ENCODE measurements around the gene NUAK1. TPM values are rescaled to one million over a fixed set of nuclear protein-coding genes. Genes with fewer than 3 reads are reported as not detected.

NUAK1 gene
- total and polyA plus RNA-seq, 2 experiments from 2014 or later = 5.4 to 16.9 TPM

- no peak overlapping the region for H3K4me3 ChIP-seq
- H3F3A ChIP-seq (replicated peaks; ENCODE audit: low read depth) = no peaks in the 10 kb centered on the region
- DNase-seq (ENCODE audit: low spot score) (no peak), ATAC-seq (no peak)
- H3K4me2 ChIP-seq = no peak overlapping the region
- H4K20me1 ChIP-seq (replicated peaks; ENCODE audit: insufficient read depth) = no peaks in the 10 kb centered on the region
- no peaks in the 10 kb centered on the region for H3K36me3 ChIP-seq (ENCODE audit: insufficient read depth)
- no peak overlapping the region for H2AFZ ChIP-seq
- H3K79me2 ChIP-seq (replicated peaks; ENCODE audit: insufficient read depth) = no peaks in the 10 kb centered on the region
- TF ChIP-seq REST (IDR thresholded peaks at IDR 0.05; ENCODE audit: unreplicated experiment) (no peak), STAT1 (IDR thresholded peaks at IDR 0.05; ENCODE audit: unreplicated experiment) (no peak), NANOG (IDR thresholded peaks at IDR 0.05; ENCODE audit: borderline replicate concordance) (no peak), POLR2AphosphoS5 (IDR thresholded peaks at IDR 0.05; ENCODE audit: low read depth) (no peak), CREB1 (CRISPR knock-in tag; IDR thresholded peaks at IDR 0.05; ENCODE audit: low read depth) (no peak), JUNB (IDR thresholded peaks at IDR 0.05; ENCODE audit: unreplicated experiment) (no peak), EZH2 (IDR thresholded peaks at IDR 0.05; ENCODE audit: low read depth, unreplicated experiment) (no peak), ZNF114 (CRISPR knock-in tag; IDR thresholded peaks at IDR 0.05) (no peak), EZH2phosphoT487 (IDR thresholded peaks at IDR 0.05; ENCODE audit: unreplicated experiment) (no peak), ZNF331 (CRISPR knock-in tag; IDR thresholded peaks at IDR 0.05; ENCODE audit: low read depth) (no peak)
- TF ChIP-seq, protein P1, sequence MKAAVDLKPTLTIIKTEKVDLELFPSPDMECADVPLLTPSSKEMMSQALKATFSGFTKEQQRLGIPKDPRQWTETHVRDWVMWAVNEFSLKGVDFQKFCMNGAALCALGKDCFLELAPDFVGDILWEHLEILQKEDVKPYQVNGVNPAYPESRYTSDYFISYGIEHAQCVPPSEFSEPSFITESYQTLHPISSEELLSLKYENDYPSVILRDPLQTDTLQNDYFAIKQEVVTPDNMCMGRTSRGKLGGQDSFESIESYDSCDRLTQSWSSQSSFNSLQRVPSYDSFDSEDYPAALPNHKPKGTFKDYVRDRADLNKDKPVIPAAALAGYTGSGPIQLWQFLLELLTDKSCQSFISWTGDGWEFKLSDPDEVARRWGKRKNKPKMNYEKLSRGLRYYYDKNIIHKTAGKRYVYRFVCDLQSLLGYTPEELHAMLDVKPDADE (IDR thresholded peaks at IDR 0.05) = no peak
- TF ChIP-seq, protein P2, sequence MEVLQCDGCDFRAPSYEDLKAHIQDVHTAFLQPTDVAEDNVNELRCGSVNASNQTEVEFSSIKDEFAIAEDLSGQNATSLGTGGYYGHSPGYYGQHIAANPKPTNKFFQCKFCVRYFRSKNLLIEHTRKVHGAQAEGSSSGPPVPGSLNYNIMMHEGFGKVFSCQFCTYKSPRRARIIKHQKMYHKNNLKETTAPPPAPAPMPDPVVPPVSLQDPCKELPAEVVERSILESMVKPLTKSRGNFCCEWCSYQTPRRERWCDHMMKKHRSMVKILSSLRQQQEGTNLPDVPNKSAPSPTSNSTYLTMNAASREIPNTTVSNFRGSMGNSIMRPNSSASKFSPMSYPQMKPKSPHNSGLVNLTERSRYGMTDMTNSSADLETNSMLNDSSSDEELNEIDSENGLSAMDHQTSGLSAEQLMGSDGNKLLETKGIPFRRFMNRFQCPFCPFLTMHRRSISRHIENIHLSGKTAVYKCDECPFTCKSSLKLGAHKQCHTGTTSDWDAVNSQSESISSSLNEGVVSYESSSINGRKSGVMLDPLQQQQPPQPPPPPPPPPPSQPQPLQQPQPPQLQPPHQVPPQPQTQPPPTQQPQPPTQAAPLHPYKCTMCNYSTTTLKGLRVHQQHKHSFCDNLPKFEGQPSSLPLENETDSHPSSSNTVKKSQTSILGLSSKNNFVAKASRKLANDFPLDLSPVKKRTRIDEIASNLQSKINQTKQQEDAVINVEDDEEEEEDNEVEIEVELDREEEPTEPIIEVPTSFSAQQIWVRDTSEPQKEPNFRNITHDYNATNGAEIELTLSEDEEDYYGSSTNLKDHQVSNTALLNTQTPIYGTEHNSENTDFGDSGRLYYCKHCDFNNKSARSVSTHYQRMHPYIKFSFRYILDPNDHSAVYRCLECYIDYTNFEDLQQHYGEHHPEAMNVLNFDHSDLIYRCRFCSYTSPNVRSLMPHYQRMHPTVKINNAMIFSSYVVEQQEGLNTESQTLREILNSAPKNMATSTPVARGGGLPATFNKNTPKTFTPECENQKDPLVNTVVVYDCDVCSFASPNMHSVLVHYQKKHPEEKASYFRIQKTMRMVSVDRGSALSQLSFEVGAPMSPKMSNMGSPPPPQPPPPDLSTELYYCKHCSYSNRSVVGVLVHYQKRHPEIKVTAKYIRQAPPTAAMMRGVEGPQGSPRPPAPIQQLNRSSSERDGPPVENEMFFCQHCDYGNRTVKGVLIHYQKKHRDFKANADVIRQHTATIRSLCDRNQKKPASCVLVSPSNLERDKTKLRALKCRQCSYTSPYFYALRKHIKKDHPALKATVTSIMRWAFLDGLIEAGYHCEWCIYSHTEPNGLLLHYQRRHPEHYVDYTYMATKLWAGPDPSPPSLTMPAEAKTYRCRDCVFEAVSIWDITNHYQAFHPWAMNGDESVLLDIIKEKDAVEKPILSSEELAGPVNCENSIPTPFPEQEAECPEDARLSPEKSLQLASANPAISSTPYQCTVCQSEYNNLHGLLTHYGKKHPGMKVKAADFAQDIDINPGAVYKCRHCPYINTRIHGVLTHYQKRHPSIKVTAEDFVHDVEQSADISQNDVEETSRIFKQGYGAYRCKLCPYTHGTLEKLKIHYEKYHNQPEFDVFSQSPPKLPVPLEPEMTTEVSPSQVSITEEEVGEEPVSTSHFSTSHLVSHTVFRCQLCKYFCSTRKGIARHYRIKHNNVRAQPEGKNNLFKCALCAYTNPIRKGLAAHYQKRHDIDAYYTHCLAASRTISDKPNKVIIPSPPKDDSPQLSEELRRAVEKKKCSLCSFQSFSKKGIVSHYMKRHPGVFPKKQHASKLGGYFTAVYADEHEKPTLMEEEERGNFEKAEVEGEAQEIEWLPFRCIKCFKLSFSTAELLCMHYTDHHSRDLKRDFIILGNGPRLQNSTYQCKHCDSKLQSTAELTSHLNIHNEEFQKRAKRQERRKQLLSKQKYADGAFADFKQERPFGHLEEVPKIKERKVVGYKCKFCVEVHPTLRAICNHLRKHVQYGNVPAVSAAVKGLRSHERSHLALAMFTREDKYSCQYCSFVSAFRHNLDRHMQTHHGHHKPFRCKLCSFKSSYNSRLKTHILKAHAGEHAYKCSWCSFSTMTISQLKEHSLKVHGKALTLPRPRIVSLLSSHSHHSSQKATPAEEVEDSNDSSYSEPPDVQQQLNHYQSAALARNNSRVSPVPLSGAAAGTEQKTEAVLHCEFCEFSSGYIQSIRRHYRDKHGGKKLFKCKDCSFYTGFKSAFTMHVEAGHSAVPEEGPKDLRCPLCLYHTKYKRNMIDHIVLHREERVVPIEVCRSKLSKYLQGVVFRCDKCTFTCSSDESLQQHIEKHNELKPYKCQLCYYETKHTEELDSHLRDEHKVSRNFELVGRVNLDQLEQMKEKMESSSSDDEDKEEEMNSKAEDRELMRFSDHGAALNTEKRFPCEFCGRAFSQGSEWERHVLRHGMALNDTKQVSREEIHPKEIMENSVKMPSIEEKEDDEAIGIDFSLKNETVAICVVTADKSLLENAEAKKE (CRISPR knock-in tag; IDR thresholded peaks at IDR 0.05) = no peak
- TF ChIP-seq, protein P3, sequence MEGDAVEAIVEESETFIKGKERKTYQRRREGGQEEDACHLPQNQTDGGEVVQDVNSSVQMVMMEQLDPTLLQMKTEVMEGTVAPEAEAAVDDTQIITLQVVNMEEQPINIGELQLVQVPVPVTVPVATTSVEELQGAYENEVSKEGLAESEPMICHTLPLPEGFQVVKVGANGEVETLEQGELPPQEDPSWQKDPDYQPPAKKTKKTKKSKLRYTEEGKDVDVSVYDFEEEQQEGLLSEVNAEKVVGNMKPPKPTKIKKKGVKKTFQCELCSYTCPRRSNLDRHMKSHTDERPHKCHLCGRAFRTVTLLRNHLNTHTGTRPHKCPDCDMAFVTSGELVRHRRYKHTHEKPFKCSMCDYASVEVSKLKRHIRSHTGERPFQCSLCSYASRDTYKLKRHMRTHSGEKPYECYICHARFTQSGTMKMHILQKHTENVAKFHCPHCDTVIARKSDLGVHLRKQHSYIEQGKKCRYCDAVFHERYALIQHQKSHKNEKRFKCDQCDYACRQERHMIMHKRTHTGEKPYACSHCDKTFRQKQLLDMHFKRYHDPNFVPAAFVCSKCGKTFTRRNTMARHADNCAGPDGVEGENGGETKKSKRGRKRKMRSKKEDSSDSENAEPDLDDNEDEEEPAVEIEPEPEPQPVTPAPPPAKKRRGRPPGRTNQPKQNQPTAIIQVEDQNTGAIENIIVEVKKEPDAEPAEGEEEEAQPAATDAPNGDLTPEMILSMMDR (conservative IDR thresholded peaks at IDR 0.05; ENCODE audit: low read depth in 2 of 2) = no peak
- Mint-ChIP-seq H3K27me3 (ENCODE audit: insufficient read depth, low read depth, poor library complexity) (peaks cover 2% of the 10 kb centered on the region), H3K9me3 (no peaks in the 10 kb centered on the region), H3K4me3 (no peak overlapping the region), H3K4me1 (peaks cover 15% of the 10 kb centered on the region), H3K36me3 (ENCODE audit: low read depth) (no peaks in the 10 kb centered on the region), H3K27ac (no peak overlapping the region)
- H3K27me3 ChIP-seq (ENCODE audit: insufficient read depth) = no peaks in the 10 kb centered on the region
- H3K9me2 ChIP-seq (ENCODE audit: insufficient read depth) = no peaks in the 10 kb centered on the region
- no peaks in the 10 kb centered on the region for H3K4me1 ChIP-seq (ENCODE audit: insufficient read depth)
- no peak overlapping the region for H3K27ac ChIP-seq (ENCODE audit: low read depth)
Measured at GRCh38 chr12:106176560-106176959, 37.8 kb upstream of the NUAK1 start.

Data from GM23338 (cell line).